ENCODE results near the gene SCRN1. TPM values are rescaled to one million over a fixed set of nuclear protein-coding genes. Genes with fewer than 3 reads are reported as not detected.
"Not testable (repeated sequence)": the region's sequence is repeated elsewhere in the genome, so short reads cannot be mapped to it uniquely, and the experiment has no call there.

SCRN1 gene
- total RNA-seq, 4 donors from 2014 or later: 63.6 to 105 (median 83.8) TPM

DNA sequence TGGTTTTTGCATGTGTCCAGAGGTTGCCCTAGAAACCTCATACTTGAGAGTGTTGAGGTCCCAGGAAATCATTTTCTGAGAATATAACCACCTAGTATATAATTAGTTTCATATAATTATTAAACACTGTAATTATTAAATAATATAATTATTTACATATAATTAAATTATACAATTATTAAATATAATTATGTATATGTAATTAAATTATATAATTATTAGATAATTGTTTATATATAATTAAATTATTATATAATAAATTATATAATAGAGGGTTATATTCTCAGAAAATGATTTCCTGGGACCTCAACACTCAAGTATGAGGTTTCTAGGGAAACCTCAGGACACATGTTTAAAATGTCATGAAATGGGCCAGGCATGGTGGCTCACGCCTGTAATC is 27.6 kb downstream of the SCRN1 start:
- intact Hi-C loops (cut with DNase I): no loop called here
- no peaks in the 10 kb centered on the region for H3K9me3 ChIP-seq
- H3K36me3 ChIP-seq: peaks cover 0 to 3% (median 0%) of the 10 kb centered on the region in 4 donors
- WGBS: 92% methylated on average over 1 of the region's 1 CpG
- DNase-seq (ENCODE audit: extremely low spot score): no peak
- H3K27ac ChIP-seq (replicated peaks in 1 of 4): no peak overlapping the region
- H3K4me1 ChIP-seq: peaks cover 0 to 25% (median 17%) of the 10 kb centered on the region in 4 donors
- H3K4me3 ChIP-seq: no peak overlapping the region
- H3K27me3 ChIP-seq: no peaks in the 10 kb centered on the region
- no peak for TF ChIP-seq EP300 (IDR thresholded peaks at IDR 0.05)

DNA sequence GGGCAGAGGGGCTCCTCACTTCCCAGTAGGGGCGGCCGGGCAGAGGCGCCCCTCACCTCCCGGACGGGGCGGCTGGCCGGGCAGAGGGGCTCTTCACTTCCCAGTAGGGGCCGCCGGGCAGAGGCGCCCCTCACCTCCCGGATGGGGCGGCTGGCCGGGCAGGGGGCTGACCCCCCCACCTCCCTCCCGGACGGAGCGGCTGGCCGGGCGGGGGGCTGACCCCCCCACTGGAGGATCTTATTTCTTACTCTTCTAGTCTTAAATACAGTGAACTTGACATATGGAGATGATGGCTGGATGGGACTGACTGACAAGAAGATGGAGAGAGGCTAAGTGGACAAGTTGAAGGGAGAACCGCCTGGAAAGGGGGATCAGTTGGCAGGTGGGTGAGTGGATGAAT is 28.0 kb downstream of the SCRN1 start:
- H3K27me3 ChIP-seq; H3K36me3 ChIP-seq; H3K9me3 ChIP-seq; H3K4me3 ChIP-seq; H3K27ac ChIP-seq (replicated peaks in 1 of 4); DNase-seq (ENCODE audit: extremely low spot score); intact Hi-C loops (cut with DNase I): not testable (repeated sequence)
- 100% methylated on average over 2 of the region's 19 CpGs for WGBS
- peaks cover 0 to 25% (median 17%) of the 10 kb centered on the region in 4 donors for H3K4me1 ChIP-seq

DNA sequence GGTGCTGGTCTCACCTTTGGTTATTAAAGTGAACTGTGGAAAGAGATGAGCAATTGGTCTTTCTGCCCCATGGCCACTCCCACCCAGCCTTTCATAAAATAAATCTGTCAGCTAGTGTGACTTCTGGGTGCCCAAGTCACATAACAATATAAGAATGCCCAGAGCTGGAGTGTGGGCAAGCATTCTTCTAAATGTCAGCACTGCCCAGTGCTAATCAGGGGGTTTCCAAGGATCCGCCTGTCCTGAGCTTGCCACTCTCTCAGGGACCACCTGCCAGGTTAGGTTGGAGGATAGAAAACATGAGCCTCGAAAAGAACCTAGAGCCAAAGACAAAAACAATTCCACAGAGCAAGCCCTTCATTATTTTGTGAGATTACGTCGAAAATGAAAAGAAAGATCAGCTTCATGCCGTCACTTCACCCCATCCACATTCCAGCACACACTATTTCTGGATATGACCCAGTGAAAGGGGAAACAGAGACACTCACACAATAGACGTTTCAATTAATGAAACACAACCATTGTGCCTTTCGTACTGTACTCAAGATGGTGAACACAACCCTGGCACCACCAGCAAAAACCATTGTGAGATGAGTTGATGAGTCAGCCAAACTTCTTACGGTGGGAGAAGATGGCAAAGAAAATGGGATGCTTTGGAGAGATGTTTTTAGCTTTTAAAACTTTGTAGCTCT is 30.8 kb downstream of the SCRN1 start:
- TF ChIP-seq EP300 (IDR thresholded peaks at IDR 0.05) (no peak), POLR2A (IDR thresholded peaks at IDR 0.05; ENCODE audit: low read depth) (no peak), POLR2AphosphoS5 (IDR thresholded peaks at IDR 0.05) (no peak)
- TF ChIP-seq, protein P1, sequence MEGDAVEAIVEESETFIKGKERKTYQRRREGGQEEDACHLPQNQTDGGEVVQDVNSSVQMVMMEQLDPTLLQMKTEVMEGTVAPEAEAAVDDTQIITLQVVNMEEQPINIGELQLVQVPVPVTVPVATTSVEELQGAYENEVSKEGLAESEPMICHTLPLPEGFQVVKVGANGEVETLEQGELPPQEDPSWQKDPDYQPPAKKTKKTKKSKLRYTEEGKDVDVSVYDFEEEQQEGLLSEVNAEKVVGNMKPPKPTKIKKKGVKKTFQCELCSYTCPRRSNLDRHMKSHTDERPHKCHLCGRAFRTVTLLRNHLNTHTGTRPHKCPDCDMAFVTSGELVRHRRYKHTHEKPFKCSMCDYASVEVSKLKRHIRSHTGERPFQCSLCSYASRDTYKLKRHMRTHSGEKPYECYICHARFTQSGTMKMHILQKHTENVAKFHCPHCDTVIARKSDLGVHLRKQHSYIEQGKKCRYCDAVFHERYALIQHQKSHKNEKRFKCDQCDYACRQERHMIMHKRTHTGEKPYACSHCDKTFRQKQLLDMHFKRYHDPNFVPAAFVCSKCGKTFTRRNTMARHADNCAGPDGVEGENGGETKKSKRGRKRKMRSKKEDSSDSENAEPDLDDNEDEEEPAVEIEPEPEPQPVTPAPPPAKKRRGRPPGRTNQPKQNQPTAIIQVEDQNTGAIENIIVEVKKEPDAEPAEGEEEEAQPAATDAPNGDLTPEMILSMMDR (IDR thresholded peaks at IDR 0.05): no peak
- no peak overlapping the region for H3K4me3 ChIP-seq
- intact Hi-C loops (cut with DNase I): no loop called here
- H3K4me1 ChIP-seq: peaks cover 0 to 8% (median 2%) of the 10 kb centered on the region in 4 donors
- peak overlapping the region in 1 of 4 donors; percentile 13 for H3K27ac ChIP-seq (replicated peaks in 1 of 4)
- no peaks in the 10 kb centered on the region for H3K9me3 ChIP-seq
- H3K27me3 ChIP-seq: no peaks in the 10 kb centered on the region
- no peak for DNase-seq (ENCODE audit: extremely low spot score)
- whole genome bisulfite sequencing: 91% methylated on average over 8 of the region's 8 CpGs
- peaks cover 0 to 17% (median 0%) of the 10 kb centered on the region in 4 donors for H3K36me3 ChIP-seq

DNA sequence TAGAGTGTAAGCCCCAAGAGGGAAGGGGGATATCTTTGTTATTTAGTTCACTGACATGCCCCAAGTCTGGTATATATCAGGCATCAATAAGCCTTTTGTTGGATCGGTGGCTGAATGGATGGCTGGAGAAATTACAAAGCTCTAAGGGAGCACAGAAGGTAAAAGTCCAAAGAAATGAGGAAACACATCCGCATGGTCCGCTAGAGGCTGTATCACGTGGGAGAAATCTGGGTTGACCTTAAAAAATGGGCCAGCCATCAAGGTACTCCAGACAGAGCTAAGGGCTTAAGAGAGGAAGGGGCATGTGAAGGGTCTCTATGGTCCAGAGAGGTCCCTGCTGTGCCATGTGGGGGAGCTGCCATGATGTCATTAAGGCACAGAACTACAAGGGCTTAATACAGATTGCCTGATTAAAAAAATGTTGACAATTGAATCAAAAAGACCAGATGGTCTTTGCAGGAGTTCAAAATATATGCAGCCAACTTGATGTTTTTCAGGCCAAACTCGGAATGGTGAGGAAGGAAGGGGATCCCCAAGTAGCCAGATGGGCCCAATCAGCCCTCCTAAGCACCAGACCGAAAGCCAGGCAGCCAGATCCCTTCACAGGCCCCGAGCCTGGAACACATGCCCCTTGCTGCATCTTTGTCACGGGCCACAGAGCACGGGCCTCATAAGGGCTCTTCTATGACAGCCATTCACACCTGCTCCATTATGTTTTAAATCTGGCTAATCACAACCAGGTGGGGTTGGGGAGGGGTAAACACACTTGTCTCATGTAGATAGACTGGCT is 31.9 kb downstream of the SCRN1 start:
- WGBS: 87% methylated on average over 9 of the region's 9 CpGs
- Histone ChIP-seq H3K4me1 (peaks cover 0 to 8% (median 0%) of the 10 kb centered on the region in 4 donors), H3K27ac (replicated peaks in 1 of 4) (peak overlapping the region in 2 of 4 donors; percentile 13 to 31), H3K27me3 (no peaks in the 10 kb centered on the region), H3K9me3 (no peaks in the 10 kb centered on the region), H3K36me3 (peaks cover 0 to 22% (median 2%) of the 10 kb centered on the region in 4 donors), H3K4me3 (no peak overlapping the region)
- DNase-seq (ENCODE audit: extremely low spot score): no peak
- TF ChIP-seq POLR2A (IDR thresholded peaks at IDR 0.05; ENCODE audit: low read depth) (no peak), POLR2AphosphoS5 (IDR thresholded peaks at IDR 0.05) (no peak), EP300 (IDR thresholded peaks at IDR 0.05) (no peak)
- TF ChIP-seq, protein P1 (IDR thresholded peaks at IDR 0.05): no peak
- intact Hi-C loops (cut with DNase I): no loop called here

DNA sequence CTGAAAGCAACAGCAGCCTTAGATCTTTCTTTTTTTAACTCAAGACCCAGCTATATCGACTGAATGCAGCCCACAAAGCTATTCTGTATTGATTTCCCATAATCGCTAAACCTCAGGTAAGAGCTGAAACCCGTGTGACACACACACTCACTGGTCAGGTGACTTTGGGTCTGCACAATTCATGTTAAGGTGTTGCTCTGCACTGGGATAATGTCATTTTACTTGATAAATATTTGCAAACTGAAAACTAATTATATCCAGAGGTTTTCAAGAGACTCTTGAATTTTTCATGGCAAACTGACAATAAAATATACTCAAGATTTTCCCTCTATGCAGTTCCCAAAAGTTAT is 33.1 kb downstream of the SCRN1 start:
- Histone ChIP-seq H3K9me3 (no peaks in the 10 kb centered on the region), H3K4me1 (peaks cover 0 to 8% (median 0%) of the 10 kb centered on the region in 4 donors), H3K4me3 (no peak overlapping the region), H3K36me3 (peaks cover 0 to 31% (median 11%) of the 10 kb centered on the region in 4 donors), H3K27me3 (no peaks in the 10 kb centered on the region), H3K27ac (replicated peaks in 1 of 4) (no peak overlapping the region)
- TF ChIP-seq POLR2A (IDR thresholded peaks at IDR 0.05; ENCODE audit: low read depth): no peak
- no peak for TF ChIP-seq POLR2AphosphoS5 (IDR thresholded peaks at IDR 0.05)
- no peak for TF ChIP-seq EP300 (IDR thresholded peaks at IDR 0.05)
- TF ChIP-seq, protein P1 (IDR thresholded peaks at IDR 0.05): no peak
- no peak for DNase-seq (ENCODE audit: extremely low spot score)
- intact Hi-C loops (cut with DNase I): no loop called here
- 96% methylated on average over 3 of the region's 3 CpGs for WGBS
